HG03175 (cell line): ENCODE measurements around the gene TYW3.
A peak's percentile ranks its signal among the peaks of the same experiment; 100 is the strongest.
"Not testable (repeated sequence)": the region's sequence is repeated elsewhere in the genome, so short reads cannot be mapped to it uniquely, and the experiment has no call there.

Source experiments
- ATAC-seq: cut with Tn5 transposase; IDR thresholded peaks from one replicate; pipeline ENCODE4 v1.9.1; 2021; ENCODE audit warnings: mild to moderate bottlenecking, moderate library complexity; ENCODE audit not compliant: unreplicated experiment

TYW3 gene

DNA sequence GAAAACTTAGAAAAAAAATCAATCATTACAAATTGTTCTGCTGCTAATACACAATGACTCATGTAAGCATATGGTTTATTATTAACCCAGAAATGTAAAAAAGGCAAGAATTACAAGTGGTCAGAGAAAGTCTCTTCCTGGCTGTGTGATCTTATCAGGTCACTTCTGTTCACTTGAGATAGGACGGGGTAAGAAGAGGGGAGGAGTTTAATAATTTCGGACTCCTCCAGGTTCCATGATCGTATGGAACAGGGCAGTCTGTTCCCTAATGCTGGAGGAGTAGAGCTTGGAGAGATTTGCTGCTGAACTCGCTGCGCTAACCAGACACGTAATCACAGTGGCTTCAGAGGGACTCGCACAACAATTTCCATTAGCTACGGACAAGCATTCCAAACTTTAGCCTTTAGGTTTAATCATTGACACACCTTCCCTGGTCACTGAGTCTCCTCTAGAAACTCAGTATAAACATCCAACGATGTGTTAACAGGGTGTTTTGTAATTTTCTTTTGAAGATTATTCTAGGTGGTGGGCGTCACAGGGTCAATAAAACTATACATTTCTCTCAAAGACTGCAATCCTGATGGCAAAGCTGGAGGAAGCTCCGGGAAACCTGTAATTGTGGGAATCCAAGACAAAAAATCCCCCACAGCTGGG, 1.4 kb upstream of the TYW3 start:
- ATAC-seq = peak; percentile 36

DNA sequence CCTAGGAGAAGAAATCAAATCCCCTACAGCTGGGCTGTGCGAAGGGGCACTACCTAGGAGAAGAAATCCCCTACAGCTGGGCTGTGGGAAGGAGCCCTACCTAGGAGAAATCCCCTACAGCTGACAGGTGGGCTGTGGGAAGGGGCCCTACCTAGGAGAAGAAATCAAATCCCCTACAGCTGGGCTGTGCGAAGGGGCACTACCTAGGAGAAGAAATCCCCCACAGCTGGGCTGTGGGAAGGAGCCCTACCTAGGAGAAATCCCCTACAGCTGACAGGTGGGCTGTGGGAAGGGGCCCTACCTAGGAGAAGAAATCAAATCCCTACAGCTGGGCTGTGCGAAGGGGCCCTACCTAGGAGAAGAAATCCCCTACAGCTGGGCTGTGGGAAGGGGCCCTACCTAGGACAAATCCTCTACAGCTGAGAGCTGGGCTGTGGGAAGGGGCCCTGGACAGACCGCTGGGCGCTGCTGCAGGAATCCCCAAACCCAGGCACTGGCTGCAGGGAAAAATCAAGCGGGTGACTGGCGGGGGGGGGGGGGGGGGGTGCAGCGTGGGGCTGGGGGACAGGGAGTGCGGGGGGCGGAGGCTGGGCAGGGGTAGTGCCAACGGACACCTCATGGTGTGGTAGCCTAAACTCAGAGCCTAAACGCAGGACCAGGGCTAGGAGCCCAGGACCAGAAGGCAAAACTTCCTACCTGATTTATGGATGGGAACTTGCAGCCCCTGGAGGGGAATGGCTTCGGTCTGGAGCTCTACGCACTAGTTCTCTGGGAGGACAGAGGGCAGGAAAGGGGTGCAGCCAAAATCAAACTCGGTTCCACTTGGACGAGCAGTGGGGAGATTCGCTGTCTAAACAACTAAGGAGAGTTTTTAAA, 643 bp upstream of the TYW3 start:
- ATAC-seq = peak; percentile 14

DNA sequence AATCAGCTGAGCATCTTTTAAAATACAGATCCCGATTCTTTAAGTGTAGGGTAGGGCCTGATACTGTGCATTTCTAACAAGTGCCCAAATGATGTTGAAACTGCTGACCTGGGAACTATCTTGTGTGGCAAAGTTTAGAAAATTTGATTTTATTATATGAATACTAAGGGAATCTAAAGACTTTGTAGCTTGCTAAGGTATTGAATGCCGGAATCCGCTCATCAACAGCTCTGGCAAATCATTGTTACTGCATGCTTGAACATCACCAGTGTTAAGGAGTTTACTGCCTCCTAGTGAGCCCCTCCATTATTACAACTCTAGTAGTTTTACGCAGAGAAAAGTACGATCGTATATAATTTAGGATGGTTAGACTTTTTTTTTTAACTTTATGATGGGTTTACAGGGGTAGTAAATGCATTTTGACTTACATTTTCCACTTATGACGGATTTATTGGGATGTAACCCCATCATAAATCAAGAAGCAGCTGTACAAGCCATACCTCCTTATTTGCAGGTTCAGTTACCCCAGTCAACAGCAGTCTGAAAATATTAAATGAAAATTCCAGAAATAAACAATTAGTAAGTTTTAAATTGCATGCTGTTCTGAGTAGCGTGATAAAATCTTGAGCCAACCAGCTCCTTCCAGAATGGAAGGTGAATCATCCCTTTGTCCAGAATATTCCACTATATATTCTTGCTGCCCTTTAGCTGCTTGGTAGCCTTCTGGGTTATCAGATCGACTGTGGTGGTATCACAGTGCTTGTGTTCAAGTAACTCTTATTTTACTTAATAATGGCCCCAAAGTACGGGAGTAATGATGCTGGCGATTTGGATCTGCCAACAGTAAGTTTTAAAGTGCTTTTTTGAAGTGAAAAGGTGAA, 892 bp downstream of the TYW3 start:
- peak; percentile 63 for ATAC-seq

DNA sequence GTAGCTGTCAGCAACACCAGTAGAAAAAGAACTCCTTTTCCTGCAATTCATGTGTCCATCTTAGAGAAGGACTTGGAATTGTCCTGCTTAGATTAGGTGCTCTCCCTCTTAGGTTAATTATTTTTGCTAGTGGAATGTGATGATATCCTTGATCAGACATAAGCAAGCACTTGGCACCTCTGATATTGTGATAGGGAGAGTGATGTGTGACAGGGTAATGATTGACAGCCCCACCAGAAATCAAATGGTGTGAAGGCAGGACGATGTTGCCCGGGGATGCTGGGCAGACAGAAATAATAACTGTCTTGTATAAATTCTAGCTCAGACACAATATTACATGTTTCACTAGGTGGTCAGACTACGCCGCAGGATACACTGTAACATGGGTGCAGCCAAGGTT, 4.4 kb downstream of the TYW3 start:
- ATAC-seq = no peak

DNA sequence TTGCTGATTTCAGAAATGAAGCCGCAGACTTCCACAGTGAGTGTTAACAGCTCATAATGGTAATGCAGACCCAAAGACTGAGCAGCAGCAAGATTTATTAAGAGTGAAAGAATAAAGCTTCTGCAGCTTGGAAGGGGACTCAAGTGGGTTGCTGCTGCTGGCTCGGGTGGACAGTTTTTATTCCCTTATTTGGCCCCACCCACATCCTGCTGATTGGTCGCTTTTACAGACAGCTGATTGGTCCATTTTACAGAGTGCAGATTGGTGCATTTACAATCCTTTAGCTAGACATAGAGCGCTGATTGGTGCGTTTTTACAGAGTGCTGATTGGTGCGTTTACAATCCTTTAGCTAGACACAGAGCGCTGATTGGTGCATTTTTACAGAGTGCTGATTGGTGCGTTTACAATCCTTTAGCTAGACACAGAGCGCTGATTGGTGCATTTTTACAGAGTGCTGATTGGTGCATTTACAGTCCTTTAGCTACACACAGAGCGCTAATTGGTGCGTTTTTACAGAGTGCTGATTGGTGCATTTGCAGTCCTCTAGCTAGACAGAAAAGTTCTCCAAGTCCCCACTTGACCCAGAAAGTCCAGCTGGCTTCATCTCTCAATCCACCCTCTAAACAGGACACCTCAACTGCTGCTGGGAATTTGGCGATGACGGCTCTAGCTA, 7.5 kb downstream of the TYW3 start:
- not testable (repeated sequence) for ATAC-seq

DNA sequence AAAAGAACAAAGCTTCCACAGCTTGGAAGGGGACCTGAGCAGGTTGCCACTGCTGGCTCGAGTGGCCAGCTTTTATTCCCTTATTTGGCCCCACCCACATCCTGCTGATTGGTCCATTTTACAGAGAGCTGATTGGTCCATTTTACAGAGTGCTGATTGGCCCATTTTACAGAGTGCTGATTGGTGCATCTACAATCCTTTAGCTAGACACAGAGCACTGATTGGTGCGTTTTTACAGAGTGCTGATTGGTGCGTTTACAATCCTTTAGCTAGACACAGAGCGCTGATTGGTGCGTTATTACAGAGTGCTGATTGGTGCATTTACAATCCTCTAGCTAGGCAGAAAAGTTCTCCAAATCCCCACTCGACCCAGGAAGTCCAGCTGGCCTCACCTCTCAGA, 12.3 kb downstream of the TYW3 start:
- not testable (repeated sequence) for ATAC-seq

DNA sequence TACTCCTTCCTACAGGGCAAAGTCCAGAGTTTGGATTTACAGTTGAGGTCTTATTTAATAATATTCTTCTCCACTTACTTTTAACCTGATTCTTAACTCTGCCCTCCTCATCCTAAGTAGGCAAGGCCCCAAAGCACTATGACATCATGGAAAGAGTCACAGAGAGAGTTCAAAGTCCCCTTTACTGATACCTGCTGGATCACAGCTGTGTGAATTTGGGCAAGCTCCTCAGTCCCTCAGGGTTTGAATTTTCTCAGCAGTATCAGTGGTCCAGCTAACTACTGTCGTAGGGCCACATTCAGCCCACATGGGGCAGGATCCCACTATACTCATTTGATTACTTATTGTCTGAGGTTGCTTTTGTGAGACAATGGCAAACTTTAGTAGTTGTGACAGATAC, 16.0 kb downstream of the TYW3 start:
- ATAC-seq = peak; percentile 66

DNA sequence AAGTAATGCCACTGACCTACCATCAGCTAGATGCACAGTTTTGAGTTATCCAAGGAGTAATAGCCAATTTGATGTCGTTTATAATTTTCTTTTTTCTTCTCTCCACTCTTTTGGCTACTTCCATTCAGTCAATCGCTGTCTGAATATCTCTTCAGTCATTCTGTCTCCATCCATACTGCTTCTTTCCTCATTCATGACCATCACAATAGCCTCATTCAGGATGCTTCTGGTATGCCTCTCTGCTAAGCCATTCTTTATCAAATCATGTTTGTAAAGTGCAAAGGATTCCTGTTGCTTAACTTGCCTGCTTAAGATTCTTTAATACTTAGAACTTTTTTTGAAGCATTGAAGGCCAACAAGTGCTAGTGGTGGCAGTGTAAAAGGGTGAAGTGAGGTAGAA, 20.2 kb downstream of the TYW3 start:
- no peak for ATAC-seq

DNA sequence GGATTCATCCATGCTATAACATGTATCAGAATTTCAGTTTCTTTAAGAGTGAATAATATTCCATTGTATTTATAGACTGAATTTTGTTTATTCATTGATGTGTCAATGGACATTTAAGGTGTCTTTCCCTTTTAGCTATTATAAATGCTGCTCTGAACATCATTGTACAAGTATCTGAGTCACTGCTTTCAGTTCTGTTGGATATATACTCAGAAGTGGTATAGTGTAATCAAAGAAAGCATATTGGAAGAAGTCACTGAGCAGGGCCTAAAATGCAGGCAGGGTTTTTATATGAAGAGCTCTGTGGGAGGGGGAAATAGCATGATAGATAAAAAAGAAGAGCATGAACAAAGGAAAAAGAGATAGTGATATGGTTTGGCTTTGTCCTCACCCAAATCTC, 22.5 kb downstream of the TYW3 start:
- no peak for ATAC-seq

DNA sequence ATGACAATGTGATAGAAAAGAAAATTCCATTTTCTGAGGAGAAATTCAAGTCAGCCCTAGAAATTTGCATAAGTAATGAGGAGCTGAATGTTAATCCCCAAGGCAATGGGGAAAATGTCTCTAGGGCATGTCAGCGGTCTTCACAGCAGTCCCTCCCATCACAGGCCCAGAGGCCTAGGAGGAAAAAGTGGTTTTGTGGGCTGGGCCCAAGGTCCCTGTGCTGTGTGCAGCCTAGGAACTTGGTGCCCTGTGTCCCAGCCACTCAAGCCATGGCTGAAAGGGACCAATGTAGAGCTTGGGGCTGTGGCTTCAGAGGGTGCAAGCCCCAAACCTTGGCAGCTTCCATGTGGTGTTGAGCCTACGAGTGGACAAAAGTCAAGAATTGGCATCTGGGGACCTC, 23.7 kb downstream of the TYW3 start:
- ATAC-seq = not testable (repeated sequence)

DNA sequence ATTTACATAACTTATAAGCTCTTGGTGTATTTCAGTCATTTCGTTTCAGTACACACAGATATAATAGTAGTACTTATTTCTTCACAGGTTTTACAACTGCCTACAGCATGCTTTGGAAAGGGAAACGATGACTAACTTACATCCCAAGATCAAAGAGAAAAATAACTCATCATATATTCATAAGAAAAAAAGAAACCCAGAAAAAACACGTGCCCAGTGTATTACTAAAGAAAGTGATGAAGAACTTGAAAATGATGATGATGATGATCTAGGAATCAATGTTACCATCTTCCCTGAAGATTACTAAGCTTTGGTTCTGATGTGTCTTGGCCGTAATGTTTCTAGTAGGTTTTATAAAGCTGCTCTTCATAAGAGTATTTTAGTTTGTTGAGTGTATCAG, 30.9 kb downstream of the TYW3 start:
- no peak for ATAC-seq

DNA sequence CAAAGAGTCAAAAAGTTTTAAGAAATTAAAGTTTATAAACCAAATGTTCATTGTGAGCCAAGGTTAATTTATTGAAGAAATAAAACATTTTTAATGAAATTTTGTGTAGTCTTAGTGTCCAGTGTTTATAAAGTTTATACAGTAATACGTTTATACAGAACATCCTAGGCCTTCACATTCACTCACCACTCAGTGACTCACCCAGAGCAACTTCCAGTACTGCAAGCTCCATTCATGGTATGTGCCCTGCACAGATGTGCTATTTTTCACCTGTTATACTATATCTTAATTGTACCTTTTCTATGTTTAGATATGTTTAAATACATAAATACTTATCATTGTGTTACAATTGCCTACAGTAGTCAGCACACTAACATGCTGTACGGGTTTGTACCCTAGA, 33.6 kb downstream of the TYW3 start:
- no peak for ATAC-seq

DNA sequence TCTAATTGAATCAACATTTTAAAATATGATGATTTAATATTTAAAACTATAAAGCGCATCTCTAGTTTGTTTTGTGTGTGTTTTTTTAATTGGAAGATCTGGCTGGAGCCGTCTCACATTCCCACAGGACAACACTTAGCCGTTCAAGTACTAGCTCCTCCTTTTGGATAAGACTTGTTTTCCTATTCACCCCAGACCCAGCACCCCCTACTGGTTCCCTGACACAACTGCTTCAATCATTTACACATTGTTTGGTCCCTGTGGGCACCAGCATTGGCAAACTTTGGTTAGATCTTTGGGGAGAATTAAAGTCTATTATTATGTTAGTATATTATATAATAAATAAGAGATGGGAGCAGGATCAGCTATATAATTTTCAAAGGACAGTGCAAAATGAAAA, 34.5 kb downstream of the TYW3 start:
- ATAC-seq = no peak

DNA sequence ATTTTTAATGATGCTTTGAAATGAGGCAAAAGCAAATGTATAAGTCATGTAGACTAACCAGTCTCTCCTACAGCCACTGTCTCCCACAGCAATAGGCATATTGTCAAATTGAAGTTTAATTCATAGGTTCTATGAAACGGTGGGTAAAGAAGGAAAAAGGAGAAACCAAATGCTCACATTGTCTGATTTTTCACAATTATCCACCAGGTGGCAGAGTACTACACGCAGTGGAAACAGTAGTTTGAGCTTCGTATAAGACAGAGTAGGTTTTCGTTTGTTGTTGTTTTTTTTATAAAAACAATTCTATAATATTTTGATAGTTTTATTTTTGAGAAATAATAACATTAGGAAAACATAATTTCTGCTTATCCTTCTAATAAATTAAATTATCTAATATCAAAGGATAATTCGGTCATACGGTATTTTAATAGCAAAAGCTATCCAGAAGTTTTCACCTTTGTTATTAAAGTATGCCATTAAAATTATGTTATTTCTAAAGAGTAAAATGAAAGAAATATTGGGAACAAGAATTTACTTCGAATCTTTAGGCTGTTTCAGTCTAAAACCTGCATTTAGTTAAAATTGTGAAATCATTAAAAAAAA, 39.1 kb downstream of the TYW3 start:
- peak; percentile 80 for ATAC-seq

DNA sequence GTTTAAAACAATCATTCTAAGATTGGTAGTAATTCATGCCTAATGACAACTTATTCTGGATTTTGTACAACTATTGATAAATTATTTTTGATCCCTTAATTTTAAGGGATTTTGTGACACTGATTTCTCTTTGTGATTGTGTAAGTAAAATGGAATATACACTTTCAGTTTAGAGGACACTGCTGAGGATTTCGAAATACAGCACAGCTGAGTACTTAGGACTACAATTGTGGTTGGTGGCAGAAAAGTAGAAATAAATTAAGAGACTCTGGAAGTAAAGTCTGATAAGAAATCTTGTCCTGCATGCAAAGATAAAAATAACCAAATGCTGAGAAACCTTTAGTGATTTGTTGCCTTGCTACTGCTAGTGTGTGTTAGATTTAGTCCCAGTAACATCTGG, 40.0 kb downstream of the TYW3 start:
- no peak for ATAC-seq

DNA sequence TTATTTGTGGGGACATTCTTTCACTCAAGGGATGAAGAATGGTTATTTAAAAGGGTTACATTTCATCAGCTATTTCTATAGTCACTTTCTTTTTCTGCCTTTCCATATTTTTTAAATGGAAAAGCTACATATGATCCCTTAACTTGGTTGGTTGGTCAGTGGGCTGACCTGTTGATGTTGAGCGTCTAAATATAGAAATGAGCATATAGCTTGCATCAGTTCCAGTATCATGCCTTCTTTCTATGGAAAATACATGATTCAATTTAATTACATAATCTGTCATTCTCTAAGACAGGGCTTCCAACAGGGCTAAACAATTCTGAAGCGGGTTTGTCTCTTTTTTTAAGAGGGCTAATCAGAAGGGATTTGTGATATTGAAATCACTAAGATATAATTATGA, 40.6 kb downstream of the TYW3 start:
- no peak for ATAC-seq

DNA sequence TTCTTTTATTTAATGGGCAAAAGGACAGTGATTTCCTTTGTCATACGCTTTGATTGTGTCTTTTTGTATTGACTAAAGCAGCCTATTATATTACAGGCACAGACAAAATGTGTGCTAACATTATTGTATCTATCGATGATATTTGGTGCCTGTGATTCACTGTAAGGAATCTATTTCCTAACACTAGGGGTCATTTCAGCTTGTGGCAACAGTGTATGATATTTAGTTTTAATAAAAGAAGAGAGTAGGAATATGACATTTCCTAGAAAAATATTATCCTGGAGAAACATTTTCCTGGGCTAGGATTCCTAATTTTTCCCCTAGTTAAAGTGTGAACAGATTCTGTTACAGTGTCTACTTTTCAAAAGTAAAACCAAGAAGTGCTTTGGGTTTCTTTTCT, 42.8 kb downstream of the TYW3 start:
- ATAC-seq = no peak

DNA sequence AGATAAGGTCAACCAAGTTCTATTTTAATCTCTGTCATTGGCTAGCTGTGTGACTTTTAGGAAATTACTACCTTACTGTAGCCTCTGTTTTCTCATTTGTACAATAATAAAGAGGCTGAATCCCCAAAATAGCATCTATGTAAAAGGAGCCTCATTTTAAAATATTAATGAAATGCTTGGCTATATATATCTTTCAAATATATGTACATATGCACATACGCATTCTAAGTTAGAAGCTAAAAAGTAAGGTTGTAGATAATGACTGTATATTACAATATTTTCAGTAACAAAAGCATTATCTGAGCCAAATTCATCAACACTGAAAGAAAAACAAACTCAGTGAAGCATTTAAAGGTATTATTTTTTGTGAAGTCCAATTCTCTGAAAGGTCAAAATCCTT, 44.6 kb downstream of the TYW3 start:
- ATAC-seq = no peak

DNA sequence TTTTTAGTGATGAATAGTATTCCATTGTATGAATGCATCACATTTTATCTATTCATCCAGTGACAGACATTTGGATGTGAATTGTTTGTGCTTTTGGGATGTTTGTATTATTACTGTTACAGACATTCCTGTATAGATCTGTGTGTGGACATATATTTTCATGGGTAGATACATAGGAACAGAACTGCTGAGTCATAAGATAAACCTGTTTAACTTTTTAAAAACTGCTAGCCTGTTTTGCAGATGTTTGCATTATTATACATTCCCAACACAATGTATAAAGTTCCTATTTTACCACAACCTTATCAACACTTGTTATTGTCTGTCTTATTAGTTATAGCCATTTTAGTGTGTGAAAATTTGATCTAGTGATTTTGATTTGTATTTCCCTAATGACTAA, 46.8 kb downstream of the TYW3 start:
- no peak for ATAC-seq

DNA sequence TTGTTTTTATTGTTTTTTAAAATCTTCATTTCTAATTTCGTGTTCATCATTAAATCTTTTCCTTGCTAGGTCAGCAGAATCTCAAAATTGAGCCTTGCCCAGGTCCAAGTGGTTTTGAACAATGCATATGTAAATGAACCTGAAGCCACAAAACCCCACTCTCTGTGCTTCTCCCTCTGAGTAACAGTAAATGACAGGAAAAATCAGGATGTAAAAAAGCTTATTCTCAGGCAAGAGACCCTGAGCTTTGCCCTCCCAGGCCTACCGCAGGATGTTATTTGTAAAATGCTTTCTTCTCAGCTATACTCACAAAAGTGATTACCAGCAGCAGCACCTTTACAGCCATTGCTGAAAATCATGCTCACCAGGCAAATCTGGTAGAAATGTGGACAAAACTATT, 47.6 kb downstream of the TYW3 start:
- ATAC-seq = no peak

DNA sequence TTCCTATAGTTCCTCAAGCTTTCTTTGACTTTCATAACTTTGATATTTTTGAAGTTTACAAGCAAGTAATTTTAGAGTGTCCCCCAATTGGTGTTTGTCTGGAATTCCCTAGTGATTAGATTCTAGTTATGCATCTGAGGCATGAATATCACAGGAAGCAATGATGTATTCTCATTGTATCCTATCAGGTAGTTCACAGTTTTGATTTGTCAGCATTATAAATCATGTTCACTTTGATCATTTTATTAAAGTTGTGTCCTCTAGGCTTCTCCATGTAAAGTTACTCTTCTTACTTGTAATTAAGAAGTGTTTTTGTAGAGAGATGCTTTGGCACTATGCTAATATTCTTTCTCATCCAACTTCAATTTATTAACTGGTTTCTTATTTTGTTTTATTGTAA, 53.0 kb downstream of the TYW3 start:
- ATAC-seq = no peak
